ENCODE results near the gene RGN. TPM values are rescaled to one million over a fixed set of nuclear protein-coding genes. Genes with fewer than 3 reads are reported as not detected.
"Not testable (repeated sequence)": the region's sequence is repeated elsewhere in the genome, so short reads cannot be mapped to it uniquely, and the experiment has no call there.

Gene RGN
- total and polyA plus RNA-seq, 11 donors = 3.2 to 23.6 (median 17.7) TPM

- DNase-seq (no peak), ATAC-seq (no peak)
- H3K36me3 ChIP-seq = no peaks in the 10 kb centered on the region
- H3K4me1 ChIP-seq = no peaks in the 10 kb centered on the region
- intact Hi-C loops (cut with DNase I) = no loop called here
- TF ChIP-seq CTCF (IDR thresholded peaks at IDR 0.05) (no peak), POLR2A (IDR thresholded peaks at IDR 0.05) (no peak)
- WGBS, 4 donors = 75 to 100% (median 88%) methylated on average over 2 to 4 of the region's 4 CpGs
- peaks cover 0 to 14% (median 0%) of the 10 kb centered on the region in 9 donors for H3K27me3 ChIP-seq
- H3K4me3 ChIP-seq = no peak overlapping the region
- no peaks in the 10 kb centered on the region for H3K9me3 ChIP-seq
- H3K27ac ChIP-seq = no peak overlapping the region
Measured at GRCh38 chrX:47101206-47101605, 23.0 kb downstream of the RGN start.

GRCh38 chrX:47110936-47111615 lies 32.8 kb downstream of the RGN start:
- peaks cover 0 to 16% (median 0%) of the 10 kb centered on the region in 9 donors for H3K27me3 ChIP-seq
- H3K9me3 ChIP-seq; H3K36me3 ChIP-seq; ATAC-seq; intact Hi-C loops (cut with DNase I); H3K27ac ChIP-seq; H3K4me1 ChIP-seq; H3K4me3 ChIP-seq; DNase-seq: not testable (repeated sequence)
- 92 to 99% (median 98%) methylated on average over 8 to 34 of the region's 40 CpGs for WGBS, 4 donors

- Histone ChIP-seq H3K27me3 (peaks cover 0 to 24% (median 0%) of the 10 kb centered on the region in 9 donors), H3K4me1 (no peaks in the 10 kb centered on the region), H3K36me3 (no peaks in the 10 kb centered on the region), H3K27ac (no peak overlapping the region), H3K9me3 (no peaks in the 10 kb centered on the region), H3K4me3 (no peak overlapping the region)
- intact Hi-C loops (cut with DNase I) = no loop called here
- no peak for TF ChIP-seq CTCF (IDR thresholded peaks at IDR 0.05)
- TF ChIP-seq POLR2A (IDR thresholded peaks at IDR 0.05) = no peak
- ATAC-seq (peak in 2 of 4 donors; percentile 47 to 56), DNase-seq (no peak)
- 64 to 70% (median 66%) methylated on average over 8 to 9 of the region's 9 CpGs for WGBS, 4 donors
Measured at GRCh38 chrX:47112316-47112954, 34.2 kb downstream of the RGN start.

- intact Hi-C loops (cut with DNase I); H3K36me3 ChIP-seq; H3K4me3 ChIP-seq; ATAC-seq; H3K9me3 ChIP-seq; H3K4me1 ChIP-seq; H3K27ac ChIP-seq; DNase-seq: not testable (repeated sequence)
- peaks cover 0 to 34% (median 0%) of the 10 kb centered on the region in 9 donors for H3K27me3 ChIP-seq
- WGBS, 4 donors = 86 to 92% (median 89%) methylated on average over 7 of the region's 7 CpGs
Measured at GRCh38 chrX:47116551-47117110, 38.4 kb downstream of the RGN start.

- H3K27me3 ChIP-seq = peaks cover 0 to 16% (median 0%) of the 10 kb centered on the region in 9 donors
- H3K36me3 ChIP-seq; H3K4me3 ChIP-seq; ATAC-seq; H3K9me3 ChIP-seq; DNase-seq; intact Hi-C loops (cut with DNase I); H3K4me1 ChIP-seq; H3K27ac ChIP-seq: not testable (repeated sequence)
- 72 to 78% (median 76%) methylated on average over 3 of the region's 3 CpGs for WGBS, 4 donors
Measured at GRCh38 chrX:47124466-47124865, 46.2 kb downstream of the RGN start.

Measured in heart left ventricle (tissue), 16 donors.